ENCODE measurements around the gene TXNDC12. TPM values are rescaled to one million over a fixed set of nuclear protein-coding genes. Genes with fewer than 3 reads are reported as not detected.

Gene TXNDC12
- total RNA-seq, 1 donor from 2014 or later, result 75.3 TPM

- no peaks in the 10 kb centered on the region for H3K9me3 ChIP-seq (ENCODE audit: low read depth)
- H3K4me3 ChIP-seq, result no peak overlapping the region
- H3K4me1 ChIP-seq, result peaks cover 10% of the 10 kb centered on the region
- Mint-ChIP-seq H3K4me1 (peaks cover 17% of the 10 kb centered on the region), H3K36me3 (peaks cover 19% of the 10 kb centered on the region), H3K27ac (no peak overlapping the region), H3K9me3 (no peaks in the 10 kb centered on the region), H3K27me3 (ENCODE audit: insufficient read depth, low read depth) (no peaks in the 10 kb centered on the region), H3K4me3 (no peak overlapping the region)
- H2AFZ ChIP-seq (replicated peaks), result no peak overlapping the region
- DNase-seq (ENCODE audit: low spot score), result no peak
- TF ChIP-seq EZH2phosphoT487 (IDR thresholded peaks at IDR 0.05), result no peak
- TF ChIP-seq, protein P1, sequence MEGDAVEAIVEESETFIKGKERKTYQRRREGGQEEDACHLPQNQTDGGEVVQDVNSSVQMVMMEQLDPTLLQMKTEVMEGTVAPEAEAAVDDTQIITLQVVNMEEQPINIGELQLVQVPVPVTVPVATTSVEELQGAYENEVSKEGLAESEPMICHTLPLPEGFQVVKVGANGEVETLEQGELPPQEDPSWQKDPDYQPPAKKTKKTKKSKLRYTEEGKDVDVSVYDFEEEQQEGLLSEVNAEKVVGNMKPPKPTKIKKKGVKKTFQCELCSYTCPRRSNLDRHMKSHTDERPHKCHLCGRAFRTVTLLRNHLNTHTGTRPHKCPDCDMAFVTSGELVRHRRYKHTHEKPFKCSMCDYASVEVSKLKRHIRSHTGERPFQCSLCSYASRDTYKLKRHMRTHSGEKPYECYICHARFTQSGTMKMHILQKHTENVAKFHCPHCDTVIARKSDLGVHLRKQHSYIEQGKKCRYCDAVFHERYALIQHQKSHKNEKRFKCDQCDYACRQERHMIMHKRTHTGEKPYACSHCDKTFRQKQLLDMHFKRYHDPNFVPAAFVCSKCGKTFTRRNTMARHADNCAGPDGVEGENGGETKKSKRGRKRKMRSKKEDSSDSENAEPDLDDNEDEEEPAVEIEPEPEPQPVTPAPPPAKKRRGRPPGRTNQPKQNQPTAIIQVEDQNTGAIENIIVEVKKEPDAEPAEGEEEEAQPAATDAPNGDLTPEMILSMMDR (IDR thresholded peaks at IDR 0.05), result no peak
- TF ChIP-seq EZH2 (IDR thresholded peaks at IDR 0.05), result no peak
- H3K27me3 ChIP-seq, result no peaks in the 10 kb centered on the region
- no peak overlapping the region for H3K27ac ChIP-seq
- H3K36me3 ChIP-seq, result no peaks in the 10 kb centered on the region
- H4K20me1 ChIP-seq (ENCODE audit: low read depth), result peaks cover 20% of the 10 kb centered on the region
- H3K9ac ChIP-seq, result no peak overlapping the region
- peaks cover 31% of the 10 kb centered on the region for H3K79me2 ChIP-seq (ENCODE audit: low read depth)
- H3K4me2 ChIP-seq, result no peak overlapping the region
- no peaks in the 10 kb centered on the region for H3F3A ChIP-seq (ENCODE audit: low read depth)
Observed at GRCh38 chr1:52028328-52028727, 26.7 kb downstream of the TXNDC12 start.

GRCh38 chr1:52026278-52026677 is 28.7 kb downstream of the TXNDC12 start:
- H3K36me3 Mint-ChIP-seq, result peaks cover 19% of the 10 kb centered on the region

GRCh38 chr1:52022133-52022532 is 32.9 kb downstream of the TXNDC12 start:
- H3K4me2 ChIP-seq, result no peak overlapping the region
- no peaks in the 10 kb centered on the region for H3K79me2 ChIP-seq (ENCODE audit: low read depth)
- no peak overlapping the region for H2AFZ ChIP-seq (replicated peaks)
- no peaks in the 10 kb centered on the region for H3K27me3 Mint-ChIP-seq (ENCODE audit: insufficient read depth, low read depth)
- no peak for TF ChIP-seq EZH2phosphoT487 (IDR thresholded peaks at IDR 0.05)
- TF ChIP-seq, protein P1 (IDR thresholded peaks at IDR 0.05), result no peak
- no peak for TF ChIP-seq EZH2 (IDR thresholded peaks at IDR 0.05)
- no peak overlapping the region for H3K4me3 Mint-ChIP-seq
- H3K36me3 ChIP-seq, result no peaks in the 10 kb centered on the region
- H3K27me3 ChIP-seq, result no peaks in the 10 kb centered on the region
- H3K36me3 Mint-ChIP-seq, result peaks cover 25% of the 10 kb centered on the region
- no peak overlapping the region for H3K27ac Mint-ChIP-seq
- no peaks in the 10 kb centered on the region for H3K4me1 ChIP-seq
- no peaks in the 10 kb centered on the region for H3F3A ChIP-seq (ENCODE audit: low read depth)
- DNase-seq (ENCODE audit: low spot score), result no peak
- no peak overlapping the region for H3K9ac ChIP-seq
- H4K20me1 ChIP-seq (ENCODE audit: low read depth), result no peaks in the 10 kb centered on the region
- H3K4me1 Mint-ChIP-seq, result no peaks in the 10 kb centered on the region
- no peak overlapping the region for H3K4me3 ChIP-seq
- H3K9me3 Mint-ChIP-seq, result no peaks in the 10 kb centered on the region
- no peaks in the 10 kb centered on the region for H3K9me3 ChIP-seq (ENCODE audit: low read depth)
- no peak overlapping the region for H3K27ac ChIP-seq

More at GRCh38 chr1:52026278-52026677, 28.7 kb downstream of the TXNDC12 start:
- Histone ChIP-seq H3K79me2 (ENCODE audit: low read depth) (peaks cover 10% of the 10 kb centered on the region), H3F3A (ENCODE audit: low read depth) (no peaks in the 10 kb centered on the region), H4K20me1 (ENCODE audit: low read depth) (peaks cover 4% of the 10 kb centered on the region), H3K4me2 (no peak overlapping the region), H3K36me3 (no peaks in the 10 kb centered on the region), H3K27ac (no peak overlapping the region), H3K9ac (no peak overlapping the region), H3K27me3 (no peaks in the 10 kb centered on the region), H2AFZ (replicated peaks) (no peak overlapping the region), H3K9me3 (ENCODE audit: low read depth) (no peaks in the 10 kb centered on the region), H3K4me1 (no peaks in the 10 kb centered on the region), H3K4me3 (no peak overlapping the region)
- TF ChIP-seq EZH2phosphoT487 (IDR thresholded peaks at IDR 0.05) (no peak), EZH2 (IDR thresholded peaks at IDR 0.05) (no peak)
- TF ChIP-seq, protein P1 (IDR thresholded peaks at IDR 0.05), result no peak
- Mint-ChIP-seq H3K4me3 (no peak overlapping the region), H3K27me3 (ENCODE audit: insufficient read depth, low read depth) (no peaks in the 10 kb centered on the region), H3K4me1 (peaks cover 3% of the 10 kb centered on the region), H3K9me3 (no peaks in the 10 kb centered on the region), H3K27ac (no peak overlapping the region)
- no peak for DNase-seq (ENCODE audit: low spot score)

Measured in neural progenitor cell (in vitro differentiated cells).